ENCODE measurements around the gene EDRF1.

- no peak for TF ChIP-seq EZH2 (IDR thresholded peaks at IDR 0.05; ENCODE audit: borderline replicate concordance, low read length)
- TF ChIP-seq CTCF (IDR thresholded peaks at IDR 0.05; ENCODE audit: low read length): no peak
Measured at GRCh38 chr10:125692601-125693523, 26.6 kb upstream of the EDRF1 start.

Data from OCI-LY1 (cell line).